SU-DHL-6 (cell line): ENCODE measurements around the gene SLCO4A1.

Source experiments
- H2AFZ ChIP-seq: fragments of 200-600 bp; sonication (generic); 2 replicates; pipeline ENCODE4 v1.6.1; 2014; ENCODE audit warnings: low read depth, mild to moderate bottlenecking, moderate library complexity, mixed read lengths, antibody characterized with exemption, low read length; ENCODE audit not compliant: severe bottlenecking
- H3F3A ChIP-seq: fragments of 200-600 bp; shearing (Covaris generic); 2 replicates; pipeline ENCODE4 v1.6.0; 2016; ENCODE audit warnings: antibody characterized with exemption, mild to moderate bottlenecking; ENCODE audit not compliant: insufficient read depth
- H3K27ac ChIP-seq: fragments of 200-600 bp; sonication (generic); 2 replicates; pipeline ENCODE4 v1.5.1; 2016; ENCODE audit warnings: low read depth, mild to moderate bottlenecking, low read length, moderate library complexity, mixed read lengths
- H3K27me3 ChIP-seq: fragments of 200-600 bp; sonication (generic), shearing (Covaris generic); 2 replicates; pipeline ENCODE4 v1.6.0; 2014; ENCODE audit warnings: mild to moderate bottlenecking, low read length
- H3K36me3 ChIP-seq: fragments of 200-600 bp; sonication (generic); 2 replicates; pipeline ENCODE4 v1.6.1; 2014; ENCODE audit warnings: mild to moderate bottlenecking, low read length, mixed read lengths
- H3K4me2 ChIP-seq: fragments of 300-600, 200-600 bp; shearing (Covaris generic), sonication (generic); 2 replicates; pipeline ENCODE4 v1.6.0; 2014; ENCODE audit warnings: low read length, low read depth, mild to moderate bottlenecking; ENCODE audit not compliant: poor library complexity, severe bottlenecking
- H3K4me3 ChIP-seq: fragments of 200-600 bp; sonication (generic); 2 replicates; pipeline ENCODE4 v1.5.1; 2014; ENCODE audit warnings: antibody characterized with exemption, low read length, mild to moderate bottlenecking, mixed read lengths; ENCODE audit not compliant: insufficient read depth, poor library complexity, severe bottlenecking
- H3K79me2 ChIP-seq: fragments of 200-600 bp; sonication (generic); 2 replicates; pipeline ENCODE4 v1.6.1; 2014; ENCODE audit warnings: mild to moderate bottlenecking, low read length, moderate library complexity; ENCODE audit not compliant: insufficient read depth
- H3K9ac ChIP-seq: fragments of 200-600 bp; sonication (generic); 2 replicates; pipeline ENCODE4 v1.7.0; 2014; ENCODE audit warnings: mild to moderate bottlenecking, low read length
- H3K9me2 ChIP-seq: fragments of 200-600 bp; sonication (generic); replicated peaks from 2 replicates; pipeline ENCODE4 v1.6.1; 2014; ENCODE audit warnings: low read length; ENCODE audit not compliant: insufficient read depth
- H3K9me3 ChIP-seq: fragments of 200-600 bp; sonication (generic); 2 replicates; pipeline ENCODE4 v1.6.1; 2014; ENCODE audit warnings: low read length, mixed read lengths; ENCODE audit not compliant: insufficient read depth
- H4K20me1 ChIP-seq: fragments of 200-600 bp; sonication (generic); 2 replicates; pipeline ENCODE4 v1.6.1; 2014; ENCODE audit warnings: low read depth, mild to moderate bottlenecking, antibody characterized with exemption, low read length, moderate library complexity, mixed read lengths
- CTCF ChIP-seq: fragments of 200-600 bp; sonication (generic); IDR thresholded peaks from one replicate; pipeline ENCODE4 v1.5.1; 2017; ENCODE audit warnings: antibody characterized with exemption, mild to moderate bottlenecking, low read length, moderate library complexity; ENCODE audit not compliant: insufficient read depth, poor library complexity, severe bottlenecking
- EZH2phosphoT487 ChIP-seq: fragments of 200-600 bp; sonication (generic), shearing (Covaris generic); conservative IDR thresholded peaks from 2 replicates; pipeline ENCODE4 v1.6.1; 2018; ENCODE audit warnings: mild to moderate bottlenecking, antibody characterized with exemption, low read length, moderate library complexity, mixed read lengths

Gene SLCO4A1

GRCh38 chr20:62674370-62674769 is 32.1 kb downstream of the SLCO4A1 start:
- H3K36me3 ChIP-seq = no peaks in the 10 kb centered on the region
- no peak overlapping the region for H3K9ac ChIP-seq
- TF ChIP-seq EZH2phosphoT487 (no peak), CTCF (no peak)
- H3K27me3 ChIP-seq = no peaks in the 10 kb centered on the region
- no peaks in the 10 kb centered on the region for H3K9me2 ChIP-seq
- no peak overlapping the region for H2AFZ ChIP-seq
- no peak overlapping the region for H3K27ac ChIP-seq
- H3K9me3 ChIP-seq = no peaks in the 10 kb centered on the region
- H4K20me1 ChIP-seq = no peaks in the 10 kb centered on the region
- no peaks in the 10 kb centered on the region for H3F3A ChIP-seq
- H3K4me3 ChIP-seq = no peak overlapping the region
- no peak overlapping the region for H3K4me2 ChIP-seq
- no peaks in the 10 kb centered on the region for H3K79me2 ChIP-seq

DNA sequence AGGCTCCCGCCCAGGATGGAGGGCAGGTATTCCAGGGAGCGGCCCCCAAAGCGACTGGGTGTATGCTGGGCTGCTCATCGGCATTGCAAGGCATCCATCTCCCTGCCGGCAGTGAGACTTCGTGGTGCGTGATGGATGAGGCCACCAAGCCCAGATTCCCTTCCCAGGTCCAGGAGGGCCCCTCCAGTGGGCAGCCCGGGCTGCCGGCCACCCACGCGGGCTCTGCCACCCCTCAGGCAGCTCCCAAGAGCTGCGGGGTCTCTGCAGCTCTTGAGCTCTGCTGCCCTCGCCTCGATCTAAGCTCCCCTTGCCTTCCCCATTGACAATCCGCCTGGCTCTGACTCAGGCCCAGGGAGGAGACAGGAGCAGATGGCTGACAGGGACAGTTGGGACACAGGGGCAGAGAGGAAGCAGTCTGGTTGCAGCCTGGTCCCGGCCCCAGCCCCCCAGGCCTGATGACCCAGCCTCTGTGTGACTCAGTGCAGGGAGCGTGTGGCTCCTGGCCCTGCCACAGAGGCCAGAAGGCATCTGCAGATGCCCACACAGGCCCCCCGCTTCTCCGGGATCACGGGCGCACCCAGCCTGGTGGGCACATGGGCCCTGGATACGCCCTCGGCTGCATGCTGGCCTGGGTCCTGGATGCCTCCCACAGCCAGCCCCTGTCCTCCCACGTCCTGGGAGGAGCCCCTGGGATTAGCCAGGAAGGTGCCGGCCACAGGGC is 33.0 kb downstream of the SLCO4A1 start:
- no peaks in the 10 kb centered on the region for H3K27me3 ChIP-seq
- no peaks in the 10 kb centered on the region for H3K9me3 ChIP-seq
- H3K27ac ChIP-seq = no peak overlapping the region
- TF ChIP-seq EZH2phosphoT487 = no peak
- TF ChIP-seq CTCF = no peak
- H4K20me1 ChIP-seq = no peaks in the 10 kb centered on the region
- no peak overlapping the region for H3K4me2 ChIP-seq
- no peak overlapping the region for H2AFZ ChIP-seq
- no peaks in the 10 kb centered on the region for H3K79me2 ChIP-seq
- no peaks in the 10 kb centered on the region for H3K36me3 ChIP-seq
- H3F3A ChIP-seq = no peaks in the 10 kb centered on the region
- no peak overlapping the region for H3K9ac ChIP-seq
- H3K4me3 ChIP-seq = no peak overlapping the region
- H3K9me2 ChIP-seq = no peaks in the 10 kb centered on the region

GRCh38 chr20:62675877-62676260 is 33.6 kb downstream of the SLCO4A1 start:
- H3K9ac ChIP-seq = no peak overlapping the region
- TF ChIP-seq CTCF (no peak), EZH2phosphoT487 (no peak)
- no peaks in the 10 kb centered on the region for H3F3A ChIP-seq
- H3K9me2 ChIP-seq = no peaks in the 10 kb centered on the region
- H3K27ac ChIP-seq = no peak overlapping the region
- H3K36me3 ChIP-seq = no peaks in the 10 kb centered on the region
- no peaks in the 10 kb centered on the region for H3K9me3 ChIP-seq
- no peak overlapping the region for H2AFZ ChIP-seq
- no peaks in the 10 kb centered on the region for H4K20me1 ChIP-seq
- H3K27me3 ChIP-seq = no peaks in the 10 kb centered on the region
- no peak overlapping the region for H3K4me2 ChIP-seq
- no peak overlapping the region for H3K4me3 ChIP-seq
- no peaks in the 10 kb centered on the region for H3K79me2 ChIP-seq

DNA sequence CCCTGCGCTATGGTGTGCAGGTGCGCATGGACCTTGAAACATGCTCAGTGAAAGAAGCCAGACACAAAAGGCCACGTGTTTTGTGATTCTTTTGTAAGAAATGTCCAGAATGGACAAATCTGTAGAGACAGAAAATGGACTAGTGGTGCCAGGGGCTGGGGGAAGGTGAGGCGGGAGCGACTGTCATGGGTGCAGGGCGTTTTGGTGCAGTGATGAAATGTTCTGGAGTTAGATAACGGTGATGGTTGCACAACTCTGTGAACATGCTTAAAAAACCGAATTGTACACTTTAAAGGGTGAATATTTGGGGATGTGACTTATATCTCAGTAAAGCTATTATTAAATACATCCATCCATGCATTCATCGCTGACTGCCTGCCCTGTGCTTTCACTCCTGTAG is 34.7 kb downstream of the SLCO4A1 start:
- H3K4me3 ChIP-seq = no peak overlapping the region
- H3K9me2 ChIP-seq = no peaks in the 10 kb centered on the region
- TF ChIP-seq EZH2phosphoT487 (no peak), CTCF (no peak)
- H3F3A ChIP-seq = no peaks in the 10 kb centered on the region
- no peaks in the 10 kb centered on the region for H3K27me3 ChIP-seq
- no peak overlapping the region for H2AFZ ChIP-seq
- no peaks in the 10 kb centered on the region for H3K36me3 ChIP-seq
- no peaks in the 10 kb centered on the region for H3K79me2 ChIP-seq
- H3K9me3 ChIP-seq = no peaks in the 10 kb centered on the region
- no peak overlapping the region for H3K27ac ChIP-seq
- no peaks in the 10 kb centered on the region for H4K20me1 ChIP-seq
- H3K4me2 ChIP-seq = no peak overlapping the region
- H3K9ac ChIP-seq = no peak overlapping the region
